WTC11 (cell line): ENCODE results near the gene CDHR5. TPM values are rescaled to one million over a fixed set of nuclear protein-coding genes. Genes with fewer than 3 reads are reported as not detected.

Experiments used
- ARID4B ChIP-seq: sonication (generic); formaldehyde crosslinking; IDR thresholded peaks from 2 replicates; pipeline ENCODE4 v1.8.0; 2023; ENCODE audit warnings: missing genetic modification reagents, mild to moderate bottlenecking, borderline replicate concordance
- ATF6 ChIP-seq: sonication (generic); formaldehyde crosslinking; IDR thresholded peaks from 2 replicates; pipeline ENCODE4 v1.8.1; 2023; ENCODE audit warnings: mild to moderate bottlenecking, missing genetic modification reagents
- EMX1 ChIP-seq: fragments of 250-450 bp; sonication (Bioruptor Pico); IDR thresholded peaks from 2 replicates; pipeline ENCODE4 v1.8.0; 2021; ENCODE audit warnings: mild to moderate bottlenecking
- ERG ChIP-seq: fragments of 250-450 bp; sonication (Bioruptor Pico); IDR thresholded peaks from 2 replicates; pipeline ENCODE4 v1.8.0; 2021; ENCODE audit warnings: mild to moderate bottlenecking
- ETV6 ChIP-seq: sonication (generic); formaldehyde crosslinking; IDR thresholded peaks from 2 replicates; pipeline ENCODE4 v1.8.1; 2022; ENCODE audit warnings: mild to moderate bottlenecking, missing genetic modification reagents
- GABPB1 ChIP-seq: sonication (generic); formaldehyde crosslinking; IDR thresholded peaks from 2 replicates; pipeline ENCODE4 v1.8.1; 2023; ENCODE audit warnings: mild to moderate bottlenecking, missing genetic modification reagents
- IRF2 ChIP-seq: sonication (generic); formaldehyde crosslinking; IDR thresholded peaks from 2 replicates; pipeline ENCODE4 v1.8.0; 2022; ENCODE audit warnings: low read depth, missing genetic modification reagents, borderline replicate concordance
- MAX ChIP-seq: sonication (generic); formaldehyde crosslinking; IDR thresholded peaks from 2 replicates; pipeline ENCODE4 v1.8.0; 2022; ENCODE audit warnings: mild to moderate bottlenecking, missing genetic modification reagents
- MXD4 ChIP-seq: fragments of 250-450 bp; sonication (Bioruptor Pico); IDR thresholded peaks from 2 replicates; pipeline ENCODE4 v1.8.0; 2021; ENCODE audit warnings: mild to moderate bottlenecking, moderate library complexity, borderline replicate concordance
- MYBL2 ChIP-seq: sonication (generic); formaldehyde crosslinking; IDR thresholded peaks from 2 replicates; pipeline ENCODE4 v1.8.1; 2023; ENCODE audit warnings: mild to moderate bottlenecking, moderate library complexity, missing genetic modification reagents
- NFATC4 ChIP-seq: fragments of 250-450 bp; sonication (Bioruptor Pico); IDR thresholded peaks from 2 replicates; pipeline ENCODE4 v1.9.0; 2021; ENCODE audit warnings: mild to moderate bottlenecking
- RORB ChIP-seq: fragments of 250-450 bp; sonication (Bioruptor Pico); IDR thresholded peaks from 2 replicates; pipeline ENCODE4 v1.9.0; 2021; ENCODE audit warnings: mild to moderate bottlenecking
- SMAD4 ChIP-seq: sonication (generic); formaldehyde crosslinking; IDR thresholded peaks from 2 replicates; pipeline ENCODE4 v1.8.0; 2022; ENCODE audit warnings: mild to moderate bottlenecking, missing genetic modification reagents
- SP1 ChIP-seq: sonication (generic); formaldehyde crosslinking; conservative IDR thresholded peaks from 2 replicates; pipeline ENCODE4 v1.8.1; 2022; ENCODE audit warnings: missing genetic modification reagents
- TEAD1 ChIP-seq: sonication (generic); formaldehyde crosslinking; IDR thresholded peaks from 2 replicates; pipeline ENCODE4 v1.8.0; 2022; ENCODE audit warnings: mild to moderate bottlenecking, missing genetic modification reagents
- ZNF263 ChIP-seq: sonication (generic); formaldehyde crosslinking; IDR thresholded peaks from 2 replicates; pipeline ENCODE4 v1.8.1; 2022; ENCODE audit warnings: low read depth, mild to moderate bottlenecking, moderate library complexity, missing genetic modification reagents
- ZNF396 ChIP-seq: fragments of 250-450 bp; sonication (Bioruptor Pico); IDR thresholded peaks from 2 replicates; pipeline ENCODE4 v1.8.0; 2021; ENCODE audit warnings: mild to moderate bottlenecking, moderate library complexity, borderline replicate concordance
- ZNF425 ChIP-seq: fragments of 250-450 bp; sonication (Bioruptor Pico); conservative IDR thresholded peaks from 2 replicates; pipeline ENCODE4 v1.9.0; 2021; ENCODE audit warnings: mild to moderate bottlenecking
- ZNF512 ChIP-seq: sonication (generic); formaldehyde crosslinking; IDR thresholded peaks from 2 replicates; pipeline ENCODE4 v1.8.1; 2022; ENCODE audit warnings: missing genetic modification reagents, borderline replicate concordance
- ZNF532 ChIP-seq: fragments of 250-450 bp; sonication (Bioruptor Pico); IDR thresholded peaks from 2 replicates; pipeline ENCODE4 v1.9.0; 2021; ENCODE audit warnings: mild to moderate bottlenecking, borderline replicate concordance
- ZSCAN18 ChIP-seq: fragments of 250-450 bp; sonication (Bioruptor Pico); IDR thresholded peaks from 2 replicates; pipeline ENCODE4 v2.1.2; 2022; ENCODE audit warnings: mild to moderate bottlenecking, moderate library complexity
- total RNA-seq: library from RNA; stranded (reverse); gene quantifications from 3 replicates; pipeline ENCODE4 v1.2.3, GENCODE V29; 2021

Gene CDHR5
- total RNA-seq, 1 experiment from 2014 or later: 0.26 TPM

GRCh38 chr11:568306-569157 is 56.2 kb downstream of the CDHR5 start (continued):
- TF ChIP-seq ZNF512 (no peak), ETV6 (CRISPR knock-in tag) (peak; percentile 48; the same call in 1 of the 2 replicates), TEAD1 (peak; percentile 68; the same call in 1 of the 2 replicates), MYBL2 (CRISPR knock-in tag) (no peak), ZSCAN18 (CRISPR knock-in tag) (no peak), ZNF532 (CRISPR knock-in tag) (no peak), IRF2 (CRISPR knock-in tag) (no peak), NFATC4 (CRISPR knock-in tag) (no peak), EMX1 (CRISPR knock-in tag) (no peak), MAX (CRISPR knock-in tag) (no peak), SMAD4 (no peak), ERG (CRISPR knock-in tag) (no peak), ZNF263 (CRISPR knock-in tag) (no peak), MXD4 (CRISPR knock-in tag) (no peak), GABPB1 (no peak), RORB (CRISPR knock-in tag) (no peak), ARID4B (CRISPR knock-in tag) (no peak), SP1 (peak; percentile 94), ZNF396 (CRISPR knock-in tag) (no peak), ATF6 (CRISPR knock-in tag) (no peak), ZNF425 (CRISPR knock-in tag) (no peak)
